BLaER1 (cell line): ENCODE results near the gene ZNF362.

Experiments used
- H3K27ac ChIP-seq: shearing (Covaris generic); formaldehyde crosslinking; 2 replicates; pipeline ENCODE4 v1.8.1; 2022
- H3K27me3 ChIP-seq: shearing (Covaris generic); formaldehyde crosslinking; 2 replicates; pipeline ENCODE4 v1.8.1; 2022
- H3K36me3 ChIP-seq: shearing (Covaris generic); formaldehyde crosslinking; 2 replicates; pipeline ENCODE4 v1.8.1; 2022
- H3K4me1 ChIP-seq: shearing (Covaris generic); formaldehyde crosslinking; 2 replicates; pipeline ENCODE4 v1.8.1; 2022
- H3K4me2 ChIP-seq: shearing (Covaris generic); formaldehyde crosslinking; 2 replicates; pipeline ENCODE4 v1.8.1; 2022
- H3K4me3 ChIP-seq: shearing (Covaris generic); formaldehyde crosslinking; 2 replicates; pipeline ENCODE4 v1.8.1; 2022
- H3K9ac ChIP-seq: shearing (Covaris generic); formaldehyde crosslinking; 2 replicates; pipeline ENCODE4 v1.8.1; 2022
- H3K9me3 ChIP-seq: shearing (Covaris generic); formaldehyde crosslinking; 2 replicates; pipeline ENCODE4 v1.8.1; 2022
- H4K20me1 ChIP-seq: shearing (Covaris generic); formaldehyde crosslinking; 2 replicates; pipeline ENCODE4 v1.8.1; 2022
- Cebpa-rat ChIP-seq: shearing (Covaris generic); IDR thresholded peaks from 2 replicates; pipeline ENCODE4 v1.8.1; 2022

The ZNF362 gene

GRCh38 chr1:33292726-33293340 lies 36.5 kb downstream of the ZNF362 start:
- Histone ChIP-seq H3K9me3 (peaks cover 15% of the 10 kb centered on the region), H3K27me3 (no peaks in the 10 kb centered on the region), H3K9ac (no peak overlapping the region), H3K4me3 (no peak overlapping the region), H3K4me1 (peaks cover 3% of the 10 kb centered on the region; the same call in 1 of the 2 replicates), H3K36me3 (peaks cover 78% of the 10 kb centered on the region), H4K20me1 (peaks cover 45% of the 10 kb centered on the region), H3K27ac (no peak overlapping the region), H3K4me2 (no peak overlapping the region)
- TF ChIP-seq Cebpa-rat = no peak

DNA sequence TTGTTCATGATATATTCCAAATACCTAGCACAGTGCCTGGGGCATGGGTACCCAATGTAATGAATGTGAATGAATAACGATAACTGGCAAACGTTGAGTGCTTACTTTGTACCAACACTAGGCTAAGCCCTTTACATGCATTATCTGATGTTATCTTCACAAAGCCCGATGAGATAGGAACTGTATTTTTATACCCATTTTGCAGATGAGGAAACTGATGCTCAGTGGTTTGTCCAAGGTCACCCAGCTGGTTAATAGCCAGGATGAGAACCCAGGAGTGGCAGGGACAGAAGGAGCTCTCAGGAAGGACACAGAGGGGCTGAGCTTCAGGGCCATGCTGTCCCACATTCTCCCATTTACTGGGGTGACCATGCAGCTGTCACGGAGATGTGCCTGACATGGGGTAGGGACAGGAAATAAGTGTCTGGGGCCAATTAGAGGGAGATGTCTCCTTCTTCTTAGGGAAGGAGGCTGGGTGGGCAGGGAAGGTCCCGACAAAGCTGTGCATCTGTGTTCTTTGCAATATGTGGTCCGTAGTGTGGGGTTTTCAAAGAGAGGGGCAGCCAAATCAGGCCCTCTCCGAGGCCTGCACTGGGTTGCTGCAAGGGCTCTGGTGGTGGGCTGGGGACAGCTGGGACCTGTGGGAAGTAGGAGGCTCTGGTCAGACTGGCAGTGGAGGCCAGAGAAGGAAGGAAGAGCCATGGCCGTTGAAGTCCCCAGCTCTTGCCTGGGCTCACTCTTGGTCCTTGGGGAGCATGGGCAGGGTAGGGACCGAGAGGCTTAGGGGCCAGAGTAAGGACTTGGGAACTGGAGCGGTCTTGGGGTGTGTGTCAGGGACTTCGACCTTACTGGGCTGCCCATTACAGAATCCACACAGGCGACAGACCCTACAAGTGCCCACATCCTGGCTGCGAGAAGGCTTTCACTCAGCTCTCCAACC lies 38.0 kb downstream of the ZNF362 start:
- Histone ChIP-seq H3K36me3 (peaks cover 78% of the 10 kb centered on the region), H4K20me1 (peaks cover 41% of the 10 kb centered on the region), H3K4me3 (no peak overlapping the region), H3K9ac (0 out of 2 replicates have a peak overlapping the region, but pooled peaks have one; percentile 10), H3K27me3 (no peaks in the 10 kb centered on the region), H3K4me2 (no peak overlapping the region), H3K27ac (no peak overlapping the region), H3K4me1 (peaks cover 4% of the 10 kb centered on the region; the same call in 1 of the 2 replicates), H3K9me3 (peaks cover 7% of the 10 kb centered on the region)
- TF ChIP-seq Cebpa-rat = no peak

- peaks cover under 1% of the 10 kb centered on the region for H3K9me3 ChIP-seq
- H3K27me3 ChIP-seq = no peaks in the 10 kb centered on the region
- peaks cover 78% of the 10 kb centered on the region for H3K36me3 ChIP-seq
- no peak overlapping the region for H3K9ac ChIP-seq
- peaks cover 35% of the 10 kb centered on the region for H4K20me1 ChIP-seq
- H3K4me2 ChIP-seq = no peak overlapping the region
- no peak overlapping the region for H3K27ac ChIP-seq
- H3K4me3 ChIP-seq = no peak overlapping the region
- no peak for TF ChIP-seq Cebpa-rat
- peaks cover 11% of the 10 kb centered on the region for H3K4me1 ChIP-seq
Measured at GRCh38 chr1:33295023-33295422, 38.7 kb downstream of the ZNF362 start.

GRCh38 chr1:33295450-33296081 lies 39.3 kb downstream of the ZNF362 start:
- Histone ChIP-seq H3K27ac (no peak overlapping the region), H3K27me3 (no peaks in the 10 kb centered on the region), H3K4me2 (no peak overlapping the region), H3K36me3 (peaks cover 82% of the 10 kb centered on the region), H3K9me3 (no peaks in the 10 kb centered on the region), H3K4me1 (peaks cover 16% of the 10 kb centered on the region), H3K9ac (no peak overlapping the region), H3K4me3 (no peak overlapping the region), H4K20me1 (peaks cover 34% of the 10 kb centered on the region)
- TF ChIP-seq Cebpa-rat = no peak

DNA sequence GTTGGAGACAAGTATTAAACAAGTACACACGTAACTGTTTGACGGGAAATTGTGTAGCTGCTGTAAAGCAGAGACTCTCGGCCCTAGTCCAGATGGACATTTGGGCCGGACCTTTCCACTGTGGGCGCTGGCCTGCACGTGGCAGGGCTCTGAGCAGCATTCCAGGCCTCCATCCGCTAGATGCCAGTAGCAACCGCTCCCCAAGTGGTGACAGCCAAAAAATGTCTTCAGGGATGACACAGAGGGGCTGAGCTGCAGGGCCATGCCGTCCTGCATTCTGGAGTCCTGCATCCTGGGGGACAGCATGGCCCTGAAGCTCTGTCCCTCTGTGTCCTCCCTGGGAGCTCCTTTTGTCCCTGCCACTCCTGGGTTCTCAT lies 39.8 kb downstream of the ZNF362 start:
- Histone ChIP-seq H3K9ac (no peak overlapping the region), H3K4me2 (no peak overlapping the region), H3K36me3 (peaks cover 87% of the 10 kb centered on the region), H3K27ac (no peak overlapping the region), H3K9me3 (peaks cover 1% of the 10 kb centered on the region; the same call in 1 of the 2 replicates), H3K4me3 (no peak overlapping the region), H3K4me1 (peaks cover 18% of the 10 kb centered on the region), H4K20me1 (peaks cover 34% of the 10 kb centered on the region), H3K27me3 (no peaks in the 10 kb centered on the region)
- TF ChIP-seq Cebpa-rat = no peak

- Histone ChIP-seq H3K27ac (no peak overlapping the region), H3K9me3 (peaks cover 7% of the 10 kb centered on the region; the same call in 1 of the 2 replicates), H3K36me3 (peaks cover 95% of the 10 kb centered on the region), H3K4me3 (no peak overlapping the region), H3K4me2 (no peak overlapping the region), H3K9ac (no peak overlapping the region), H3K4me1 (peaks cover 22% of the 10 kb centered on the region), H3K27me3 (no peaks in the 10 kb centered on the region), H4K20me1 (peaks cover 34% of the 10 kb centered on the region)
- no peak for TF ChIP-seq Cebpa-rat
Measured at GRCh38 chr1:33296824-33297223, 40.5 kb downstream of the ZNF362 start.

- Histone ChIP-seq H4K20me1 (peaks cover 26% of the 10 kb centered on the region), H3K4me3 (no peak overlapping the region), H3K36me3 (peaks cover 91% of the 10 kb centered on the region), H3K4me2 (no peak overlapping the region), H3K27me3 (no peaks in the 10 kb centered on the region), H3K9ac (no peak overlapping the region), H3K9me3 (peaks cover 7% of the 10 kb centered on the region; the same call in 1 of the 2 replicates), H3K4me1 (peaks cover 35% of the 10 kb centered on the region), H3K27ac (no peak overlapping the region)
- no peak for TF ChIP-seq Cebpa-rat
Measured at GRCh38 chr1:33297911-33298622, 41.8 kb downstream of the ZNF362 start.

DNA sequence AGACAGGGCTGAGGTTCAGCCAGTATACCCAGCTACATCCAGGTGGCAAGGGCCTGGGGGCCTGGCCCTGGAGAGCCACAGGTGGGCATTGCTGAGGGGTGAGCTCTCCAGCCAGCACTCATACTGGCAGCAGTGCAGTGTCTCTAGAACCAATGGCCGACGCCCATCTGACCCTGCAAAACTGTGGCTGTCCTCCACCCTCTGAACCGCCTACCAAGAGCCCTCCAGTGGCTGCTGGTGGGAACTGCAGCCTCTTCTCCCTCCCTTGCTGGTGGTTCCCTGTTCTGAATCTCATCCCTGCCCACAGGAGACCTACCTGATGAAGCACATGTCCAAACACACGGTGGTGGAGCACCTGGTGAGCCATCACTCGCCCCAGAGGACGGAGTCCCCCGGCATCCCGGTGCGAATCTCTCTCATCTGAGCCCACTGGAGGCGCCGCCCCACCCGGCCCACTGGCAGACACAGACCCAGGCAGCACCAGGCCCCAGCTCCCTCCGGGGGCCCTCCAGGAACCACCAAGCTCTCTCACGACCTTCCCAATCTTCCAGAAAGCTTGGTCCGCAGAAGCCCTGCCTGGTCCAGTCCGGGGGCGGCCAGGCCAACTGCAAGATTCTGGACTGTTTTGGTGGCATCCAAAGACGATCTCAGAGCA lies 42.5 kb downstream of the ZNF362 start:
- Histone ChIP-seq H3K9me3 (peaks cover 7% of the 10 kb centered on the region; the same call in 1 of the 2 replicates), H3K27ac (no peak overlapping the region), H4K20me1 (peaks cover 19% of the 10 kb centered on the region), H3K4me3 (no peak overlapping the region), H3K27me3 (no peaks in the 10 kb centered on the region), H3K4me2 (no peak overlapping the region), H3K9ac (no peak overlapping the region), H3K4me1 (peaks cover 41% of the 10 kb centered on the region), H3K36me3 (peaks cover 84% of the 10 kb centered on the region)
- no peak for TF ChIP-seq Cebpa-rat
